Measurements from ENCODE around the gene SOD1. TPM values are rescaled to one million over a fixed set of nuclear protein-coding genes. Genes with fewer than 3 reads are reported as not detected.

Gene SOD1
- total and polyA plus RNA-seq, 4 donors, result 167 to 479 (median 252) TPM

- H3K4me1 ChIP-seq (ENCODE audit: control insufficient read depth in 1 of 2, insufficient read depth in 2 of 2, low read length in 2 of 2), result peaks cover 0 to 1% of the 10 kb centered on the region in 2 donors
- no peaks in the 10 kb centered on the region for H3K27me3 ChIP-seq (ENCODE audit: control insufficient read depth in 1 of 2, insufficient read depth in 2 of 2, low read length in 1 of 2)
- no peak for ATAC-seq (ENCODE audit: low FRiP score)
- intact Hi-C loops (cut with DNase I), result no loop called here
- H3K4me3 ChIP-seq (ENCODE audit: low read length in 2 of 2), result no peak overlapping the region
- peaks cover 3 to 6% of the 10 kb centered on the region in 2 donors for H3K36me3 ChIP-seq (ENCODE audit: control insufficient read depth in 1 of 2, insufficient read depth in 2 of 2, low read length in 1 of 2)
- no peaks in the 10 kb centered on the region for H3K9me3 ChIP-seq (ENCODE audit: control insufficient read depth, low read length)
- H3K27ac ChIP-seq (ENCODE audit: low read depth in 1 of 2, low read length in 2 of 2), result peak overlapping the region in 1 of 2 donors; percentile 36
- DNase-seq, result no peak
- WGBS, 2 donors, result 11 to 19% methylated on average over 6 of the region's 6 CpGs
Measured at GRCh38 chr21:31670070-31670469, 10.6 kb downstream of the SOD1 start.

DNA sequence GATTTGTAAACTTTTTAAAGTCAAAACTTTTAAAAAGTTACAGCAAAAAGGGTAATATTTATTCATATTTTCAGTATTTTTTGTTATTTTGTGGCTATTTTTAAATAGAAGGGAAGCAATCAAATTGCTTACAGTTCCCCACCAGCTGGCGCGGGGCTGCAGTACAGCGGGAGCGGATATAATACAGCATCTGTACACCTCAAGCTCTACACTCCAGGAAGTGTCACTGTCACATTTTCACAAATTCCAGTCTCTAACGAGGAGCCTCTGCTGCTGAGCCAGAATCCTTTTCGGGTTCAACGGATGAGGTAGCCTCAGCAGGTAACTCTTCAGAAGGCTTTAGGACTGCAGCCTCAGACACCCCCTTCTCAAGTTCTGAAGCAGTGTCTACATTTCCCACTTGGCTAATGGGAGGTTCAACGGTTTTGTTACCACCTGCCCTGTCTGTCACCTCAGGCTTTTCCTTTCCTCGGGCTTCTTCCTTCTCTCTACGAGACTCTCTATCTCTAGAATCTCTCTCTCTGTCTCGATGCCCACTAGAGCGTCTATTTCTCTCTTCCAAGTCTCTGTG is 11.7 kb downstream of the SOD1 start:
- Histone ChIP-seq H3K36me3 (ENCODE audit: control insufficient read depth in 1 of 2, insufficient read depth in 2 of 2, low read length in 1 of 2) (peaks cover 4 to 8% of the 10 kb centered on the region in 2 donors), H3K9me3 (ENCODE audit: control insufficient read depth, low read length) (no peaks in the 10 kb centered on the region), H3K27ac (ENCODE audit: low read depth in 1 of 2, low read length in 2 of 2) (no peak overlapping the region), H3K4me1 (ENCODE audit: control insufficient read depth in 1 of 2, insufficient read depth in 2 of 2, low read length in 2 of 2) (peaks cover 0 to 1% of the 10 kb centered on the region in 2 donors), H3K27me3 (ENCODE audit: control insufficient read depth in 1 of 2, insufficient read depth in 2 of 2, low read length in 1 of 2) (no peaks in the 10 kb centered on the region), H3K4me3 (ENCODE audit: low read length in 2 of 2) (no peak overlapping the region)
- ATAC-seq (ENCODE audit: low FRiP score) (no peak), DNase-seq (no peak)
- intact Hi-C loops (cut with DNase I), result no loop called here
- WGBS, 2 donors, result 85 to 88% methylated on average over 12 of the region's 12 CpGs

DNA sequence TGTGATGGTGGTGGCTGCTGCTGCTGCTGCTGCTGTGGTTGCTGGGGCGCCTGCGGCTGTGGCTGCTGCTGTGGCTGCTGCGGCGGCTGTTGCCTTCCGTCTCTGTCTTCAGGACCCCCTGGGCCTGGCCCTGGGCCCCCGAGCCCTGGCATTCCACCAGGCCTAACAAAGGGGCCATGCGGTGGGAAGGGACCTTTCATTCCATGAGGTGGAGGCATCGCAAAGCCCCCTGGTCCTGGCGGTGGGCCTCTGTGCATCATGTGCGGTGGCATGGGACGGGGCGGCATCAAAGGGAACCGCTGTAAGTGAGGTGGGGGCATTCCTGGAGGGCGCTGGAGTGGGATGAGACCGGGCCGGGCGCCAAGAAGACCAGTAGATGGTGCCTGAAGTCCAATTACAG is 12.4 kb downstream of the SOD1 start:
- peak; percentile 15 for ATAC-seq (ENCODE audit: low FRiP score)

DNA sequence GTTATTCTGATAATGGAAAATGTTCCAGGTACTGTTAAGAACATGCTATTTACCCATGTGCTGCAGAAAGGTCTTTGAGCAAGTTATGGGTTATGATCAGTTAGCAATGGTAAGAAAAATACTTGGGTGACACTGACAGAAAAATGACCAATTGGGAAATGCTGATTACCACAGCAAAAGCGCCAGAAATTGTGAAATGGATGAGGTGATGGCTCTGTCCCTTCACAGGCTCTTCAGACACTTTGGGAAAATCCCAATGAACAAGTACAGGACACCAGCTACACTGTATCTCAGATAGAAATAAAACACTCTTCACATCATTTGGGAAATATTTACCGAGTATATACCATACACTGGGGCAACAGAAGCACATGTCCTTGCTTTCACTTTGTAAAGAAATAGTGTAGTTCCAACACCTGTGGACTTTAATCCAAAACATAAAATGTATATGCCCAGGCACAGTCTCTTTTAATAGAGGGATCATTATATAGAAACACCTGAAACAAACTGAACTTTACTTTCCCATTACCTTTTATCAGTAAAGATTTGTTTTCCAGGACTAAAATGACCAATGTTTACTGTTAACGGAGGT is 13.9 kb downstream of the SOD1 start:
- ATAC-seq (ENCODE audit: low FRiP score) (no peak), DNase-seq (no peak)
- Histone ChIP-seq H3K4me1 (ENCODE audit: control insufficient read depth in 1 of 2, insufficient read depth in 2 of 2, low read length in 2 of 2) (no peaks in the 10 kb centered on the region), H3K36me3 (ENCODE audit: control insufficient read depth in 1 of 2, insufficient read depth in 2 of 2, low read length in 1 of 2) (peaks cover 4 to 6% of the 10 kb centered on the region in 2 donors), H3K9me3 (ENCODE audit: control insufficient read depth, low read length) (no peaks in the 10 kb centered on the region), H3K4me3 (ENCODE audit: low read length in 2 of 2) (no peak overlapping the region), H3K27ac (ENCODE audit: low read depth in 1 of 2, low read length in 2 of 2) (no peak overlapping the region), H3K27me3 (ENCODE audit: control insufficient read depth in 1 of 2, insufficient read depth in 2 of 2, low read length in 1 of 2) (no peaks in the 10 kb centered on the region)
- WGBS, 2 donors, result 89 to 92% methylated on average over 3 of the region's 3 CpGs
- intact Hi-C loops (cut with DNase I), result no loop called here

More for the DNA sequence above, 12.4 kb downstream of the SOD1 start:
- Histone ChIP-seq H3K9me3 (ENCODE audit: control insufficient read depth, low read length) (no peaks in the 10 kb centered on the region), H3K27me3 (ENCODE audit: control insufficient read depth in 1 of 2, insufficient read depth in 2 of 2, low read length in 1 of 2) (no peaks in the 10 kb centered on the region), H3K4me3 (ENCODE audit: low read length in 2 of 2) (no peak overlapping the region), H3K4me1 (ENCODE audit: control insufficient read depth in 1 of 2, insufficient read depth in 2 of 2, low read length in 2 of 2) (peaks cover 0 to 1% of the 10 kb centered on the region in 2 donors), H3K36me3 (ENCODE audit: control insufficient read depth in 1 of 2, insufficient read depth in 2 of 2, low read length in 1 of 2) (peaks cover 6 to 8% of the 10 kb centered on the region in 2 donors), H3K27ac (ENCODE audit: low read depth in 1 of 2, low read length in 2 of 2) (no peak overlapping the region)
- WGBS, 2 donors, result 88 to 91% methylated on average over 17 of the region's 17 CpGs
- intact Hi-C loops (cut with DNase I), result no loop called here
- no peak for DNase-seq

DNA sequence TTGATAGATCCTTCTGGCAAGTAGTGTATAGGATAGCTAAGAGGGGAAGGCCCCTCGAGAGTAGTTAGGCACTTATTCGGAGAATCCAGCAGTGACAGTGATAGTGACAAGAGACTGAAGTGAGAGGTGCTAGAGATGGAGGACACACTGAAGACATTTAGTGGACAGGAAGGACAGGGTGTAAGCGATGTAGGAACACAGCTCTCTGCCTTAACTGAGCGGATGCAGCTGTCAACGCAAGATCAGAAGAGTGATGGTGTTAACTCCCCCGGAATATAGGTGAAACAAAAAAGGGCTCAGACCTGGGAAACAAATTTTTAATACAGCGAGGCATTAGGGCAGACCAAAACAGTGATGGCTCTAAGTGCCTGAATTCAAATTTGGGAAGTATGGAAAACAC is 15.8 kb downstream of the SOD1 start:
- no peaks in the 10 kb centered on the region for H3K27me3 ChIP-seq (ENCODE audit: control insufficient read depth in 1 of 2, insufficient read depth in 2 of 2, low read length in 1 of 2)
- 90 to 91% methylated on average over 7 of the region's 7 CpGs for WGBS, 2 donors
- H3K36me3 ChIP-seq (ENCODE audit: control insufficient read depth in 1 of 2, insufficient read depth in 2 of 2, low read length in 1 of 2), result peaks cover 3 to 4% of the 10 kb centered on the region in 2 donors
- intact Hi-C loops (cut with DNase I), result no loop called here
- no peaks in the 10 kb centered on the region for H3K4me1 ChIP-seq (ENCODE audit: control insufficient read depth in 1 of 2, insufficient read depth in 2 of 2, low read length in 2 of 2)
- ATAC-seq (ENCODE audit: low FRiP score) (no peak), DNase-seq (no peak)
- no peak overlapping the region for H3K4me3 ChIP-seq (ENCODE audit: low read length in 2 of 2)
- H3K27ac ChIP-seq (ENCODE audit: low read depth in 1 of 2, low read length in 2 of 2), result no peak overlapping the region
- H3K9me3 ChIP-seq (ENCODE audit: control insufficient read depth, low read length), result no peaks in the 10 kb centered on the region

GRCh38 chr21:31675960-31676359 is 16.5 kb downstream of the SOD1 start:
- Histone ChIP-seq H3K4me3 (ENCODE audit: low read length in 2 of 2) (no peak overlapping the region), H3K9me3 (ENCODE audit: control insufficient read depth, low read length) (no peaks in the 10 kb centered on the region), H3K4me1 (ENCODE audit: control insufficient read depth in 1 of 2, insufficient read depth in 2 of 2, low read length in 2 of 2) (no peaks in the 10 kb centered on the region), H3K27ac (ENCODE audit: low read depth in 1 of 2, low read length in 2 of 2) (no peak overlapping the region), H3K36me3 (ENCODE audit: control insufficient read depth in 1 of 2, insufficient read depth in 2 of 2, low read length in 1 of 2) (peaks cover 3 to 4% of the 10 kb centered on the region in 2 donors), H3K27me3 (ENCODE audit: control insufficient read depth in 1 of 2, insufficient read depth in 2 of 2, low read length in 1 of 2) (no peaks in the 10 kb centered on the region)
- WGBS, 2 donors, result 85 to 88% methylated on average over 2 of the region's 2 CpGs
- intact Hi-C loops (cut with DNase I), result no loop called here
- ATAC-seq (ENCODE audit: low FRiP score) (no peak), DNase-seq (no peak)

DNA sequence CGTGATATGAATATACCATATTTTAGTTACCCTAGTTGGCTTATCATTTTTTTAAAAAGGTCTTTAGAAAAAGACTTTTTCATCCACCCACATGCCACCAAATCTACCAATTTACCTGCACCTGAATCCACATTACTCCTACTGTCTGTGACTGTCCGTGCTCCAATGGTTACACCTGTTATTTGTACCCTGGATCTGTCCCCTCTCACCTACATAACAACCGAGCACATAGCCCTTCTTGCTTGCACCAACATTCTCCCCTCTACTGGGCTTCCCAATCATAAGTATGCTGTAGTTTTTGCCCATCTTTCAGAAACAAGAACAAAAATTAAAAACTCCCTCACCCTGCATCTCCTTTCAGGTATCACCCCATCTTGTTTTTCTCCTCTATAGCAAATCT is 17.6 kb downstream of the SOD1 start:
- no peak overlapping the region for H3K4me3 ChIP-seq (ENCODE audit: low read length in 2 of 2)
- 99% methylated on average over 3 of the region's 3 CpGs for WGBS, 2 donors
- H3K27ac ChIP-seq (ENCODE audit: low read depth in 1 of 2, low read length in 2 of 2), result no peak overlapping the region
- DNase-seq (no peak), ATAC-seq (ENCODE audit: low FRiP score) (no peak)
- peaks cover 2 to 3% of the 10 kb centered on the region in 2 donors for H3K36me3 ChIP-seq (ENCODE audit: control insufficient read depth in 1 of 2, insufficient read depth in 2 of 2, low read length in 1 of 2)
- no peaks in the 10 kb centered on the region for H3K9me3 ChIP-seq (ENCODE audit: control insufficient read depth, low read length)
- H3K27me3 ChIP-seq (ENCODE audit: control insufficient read depth in 1 of 2, insufficient read depth in 2 of 2, low read length in 1 of 2), result no peaks in the 10 kb centered on the region
- intact Hi-C loops (cut with DNase I), result no loop called here
- no peaks in the 10 kb centered on the region for H3K4me1 ChIP-seq (ENCODE audit: control insufficient read depth in 1 of 2, insufficient read depth in 2 of 2, low read length in 2 of 2)

- WGBS, 2 donors, result 90 to 94% methylated on average over 2 of the region's 2 CpGs
- no peak overlapping the region for H3K27ac ChIP-seq (ENCODE audit: low read depth in 1 of 2, low read length in 2 of 2)
- H3K4me1 ChIP-seq (ENCODE audit: control insufficient read depth in 1 of 2, insufficient read depth in 2 of 2, low read length in 2 of 2), result no peaks in the 10 kb centered on the region
- H3K4me3 ChIP-seq (ENCODE audit: low read length in 2 of 2), result no peak overlapping the region
- H3K27me3 ChIP-seq (ENCODE audit: control insufficient read depth in 1 of 2, insufficient read depth in 2 of 2, low read length in 1 of 2), result no peaks in the 10 kb centered on the region
- peaks cover 3 to 4% of the 10 kb centered on the region in 2 donors for H3K36me3 ChIP-seq (ENCODE audit: control insufficient read depth in 1 of 2, insufficient read depth in 2 of 2, low read length in 1 of 2)
- H3K9me3 ChIP-seq (ENCODE audit: control insufficient read depth, low read length), result no peaks in the 10 kb centered on the region
- ATAC-seq (ENCODE audit: low FRiP score) (no peak), DNase-seq (no peak)
- intact Hi-C loops (cut with DNase I), result no loop called here
Measured at GRCh38 chr21:31678478-31678877, 19.0 kb downstream of the SOD1 start.

- Histone ChIP-seq H3K9me3 (ENCODE audit: control insufficient read depth, low read length) (no peaks in the 10 kb centered on the region), H3K27ac (ENCODE audit: low read depth in 1 of 2, low read length in 2 of 2) (no peak overlapping the region), H3K36me3 (ENCODE audit: control insufficient read depth in 1 of 2, insufficient read depth in 2 of 2, low read length in 1 of 2) (peaks cover 3 to 6% of the 10 kb centered on the region in 2 donors), H3K4me3 (ENCODE audit: low read length in 2 of 2) (no peak overlapping the region), H3K4me1 (ENCODE audit: control insufficient read depth in 1 of 2, insufficient read depth in 2 of 2, low read length in 2 of 2) (no peaks in the 10 kb centered on the region), H3K27me3 (ENCODE audit: control insufficient read depth in 1 of 2, insufficient read depth in 2 of 2, low read length in 1 of 2) (no peaks in the 10 kb centered on the region)
- no peak for ATAC-seq (ENCODE audit: low FRiP score)
- intact Hi-C loops (cut with DNase I), result no loop called here
- DNase-seq, result no peak
Measured at GRCh38 chr21:31682620-31683019, 23.1 kb downstream of the SOD1 start.

Measured in aorta (tissue), 5 donors.